T follicular helper cell (primary cell): ENCODE data around the gene SPSB4.
"Not testable (repeated sequence)": the region's sequence is repeated elsewhere in the genome, so short reads cannot be mapped to it uniquely, and the experiment has no call there.

ENCODE experiments used
- DNase-seq: peaks from one replicate; pipeline ENCODE4 v3.0.0-alpha.2; 2020; ENCODE audit warnings: low read depth

SPSB4 gene

GRCh38 chr3:141095546-141095937 lies 44.4 kb downstream of the SPSB4 start:
- no peak for DNase-seq

GRCh38 chr3:141096164-141096563 lies 45.0 kb downstream of the SPSB4 start:
- no peak for DNase-seq

GRCh38 chr3:141096981-141097380 lies 45.8 kb downstream of the SPSB4 start:
- DNase-seq: no peak

- no peak for DNase-seq
Observed at GRCh38 chr3:141100112-141100511, 49.0 kb downstream of the SPSB4 start.

GRCh38 chr3:141100531-141101320 lies 49.6 kb downstream of the SPSB4 start:
- no peak for DNase-seq

GRCh38 chr3:141102372-141102771 lies 51.2 kb downstream of the SPSB4 start:
- no peak for DNase-seq

- no peak for DNase-seq
Observed at GRCh38 chr3:141103067-141103466, 51.9 kb downstream of the SPSB4 start.

GRCh38 chr3:141103503-141103902 lies 52.4 kb downstream of the SPSB4 start:
- DNase-seq: no peak

GRCh38 chr3:141104151-141104821 lies 53.1 kb downstream of the SPSB4 start:
- no peak for DNase-seq

GRCh38 chr3:141105828-141106628 lies 54.9 kb downstream of the SPSB4 start:
- DNase-seq: peak; percentile 33

- DNase-seq: no peak
Observed at GRCh38 chr3:141106842-141107241, 55.7 kb downstream of the SPSB4 start.

GRCh38 chr3:141108039-141108438 lies 56.9 kb downstream of the SPSB4 start:
- DNase-seq: no peak

GRCh38 chr3:141109751-141110150 lies 58.6 kb downstream of the SPSB4 start:
- DNase-seq: no peak

- DNase-seq: no peak
Observed at GRCh38 chr3:141110322-141110721, 59.2 kb downstream of the SPSB4 start.

GRCh38 chr3:141111364-141112155 lies 60.4 kb downstream of the SPSB4 start:
- no peak for DNase-seq

GRCh38 chr3:141112686-141113297 lies 61.6 kb downstream of the SPSB4 start:
- no peak for DNase-seq

- not testable (repeated sequence) for DNase-seq
Observed at GRCh38 chr3:141113680-141114079, 62.5 kb downstream of the SPSB4 start.

GRCh38 chr3:141114179-141114745 lies 63.1 kb downstream of the SPSB4 start:
- DNase-seq: no peak

- no peak for DNase-seq
Observed at GRCh38 chr3:141114816-141115460, 63.8 kb downstream of the SPSB4 start.

- no peak for DNase-seq
Observed at GRCh38 chr3:141115789-141116541, 64.8 kb downstream of the SPSB4 start.
